K562 (cell line): ENCODE data around the gene VSTM1. TPM values are rescaled to one million over a fixed set of nuclear protein-coding genes. Genes with fewer than 3 reads are reported as not detected.

Source experiments
- ADNP ChIP-seq: fragments of 200-800 bp; sonication (Bioruptor generic); IDR thresholded peaks from 2 replicates; pipeline ENCODE4 v1.6.1; 2016; ENCODE audit warnings: missing genetic modification characterization, missing compliant biosample characterization
- AFF1 ChIP-seq, 2 experiments: fragments of 450-650 bp; IDR thresholded peaks; 2 replicates each; pipeline ENCODE4 v1.6.1; 2018; ENCODE audit warnings: mild to moderate bottlenecking in 2 of 2, low read depth in 1 of 2; ENCODE audit not compliant: partially characterized antibody in 2 of 2
- BACH1 ChIP-seq: fragments of 200-800 bp; sonication (Bioruptor generic); IDR thresholded peaks from 2 replicates; pipeline ENCODE4 v1.6.1; 2016; ENCODE audit warnings: missing genetic modification characterization, missing compliant biosample characterization
- CCAR2 ChIP-seq: fragments of 200-400 bp; formaldehyde crosslinking; IDR thresholded peaks from 2 replicates; pipeline ENCODE4 v1.6.1; 2017; ENCODE audit warnings: mild to moderate bottlenecking, low read depth, low read length
- CREM ChIP-seq: IDR thresholded peaks from 2 replicates; pipeline ENCODE4 v1.6.1; 2014; ENCODE audit warnings: antibody characterized with exemption, low read depth
- DNMT1 ChIP-seq: fragments of 450-650 bp; IDR thresholded peaks from 2 replicates; pipeline ENCODE4 v1.6.1; 2016; ENCODE audit warnings: antibody characterized with exemption, mild to moderate bottlenecking
- JUNB ChIP-seq: fragments of 450-650 bp; formaldehyde crosslinking; conservative IDR thresholded peaks from 2 replicates; pipeline ENCODE4 v1.4.0; 2020; ENCODE audit warnings: mild to moderate bottlenecking
- MAFK ChIP-seq: IDR thresholded peaks from 2 replicates; pipeline ENCODE4 v1.6.1; 2011; ENCODE audit warnings: low read length, improper control_type of control experiment
- MCM2 ChIP-seq: fragments of 450-650 bp; IDR thresholded peaks from 2 replicates; pipeline ENCODE4 v1.6.1; 2017; ENCODE audit warnings: low read depth, mild to moderate bottlenecking
- NELFE ChIP-seq: IDR thresholded peaks from 2 replicates; pipeline ENCODE4 v1.6.1; 2011; ENCODE audit warnings: mild to moderate bottlenecking; ENCODE audit not compliant: insufficient read depth, insufficient read length
- NEUROD1 ChIP-seq: fragments of 150-350 bp; IDR thresholded peaks from 2 replicates; pipeline ENCODE4 v1.6.1; 2014; ENCODE audit warnings: borderline replicate concordance, low read length, low read depth; ENCODE audit not compliant: partially characterized antibody
- NR2F6 ChIP-seq: fragments of 450-650 bp; formaldehyde crosslinking; IDR thresholded peaks from 2 replicates; pipeline ENCODE4 v1.4.0; 2020; ENCODE audit warnings: mild to moderate bottlenecking
- STAT5B ChIP-seq: fragments of 250-450 bp; sonication (Bioruptor Pico); IDR thresholded peaks from 2 replicates; pipeline ENCODE4 v1.8.0; 2021; ENCODE audit warnings: mild to moderate bottlenecking, inconsistent platforms
- TBP ChIP-seq: optimal IDR thresholded peaks from 2 replicates; pipeline ENCODE3; 2011; ENCODE audit warnings: low read depth, low read length, improper control_type of control experiment
- USF1 ChIP-seq: sonication (generic); formaldehyde crosslinking; IDR thresholded peaks from 2 replicates; pipeline ENCODE4 v1.9.0; 2022; ENCODE audit warnings: mild to moderate bottlenecking, missing genetic modification reagents
- ZNF584 ChIP-seq: fragments of 200-800 bp; sonication (Bioruptor generic); IDR thresholded peaks from 2 replicates; pipeline ENCODE4 v1.6.1; 2016; ENCODE audit warnings: low read depth, mild to moderate bottlenecking, missing genetic modification characterization, missing compliant biosample characterization
- ZZZ3 ChIP-seq: fragments of 450-650 bp; IDR thresholded peaks from 2 replicates; pipeline ENCODE4 v1.6.1; 2016; ENCODE audit warnings: antibody characterized with exemption, mild to moderate bottlenecking, moderate library complexity
- polyA plus RNA-seq, 8 experiments: library from polyadenylated mRNA; depleted of rRNA in 4 of 8; stranded (reverse) in 5 of 8; unstranded in 3 of 8; fragments of >200 nt; fragmentation: Nextera tagmentation in 2 of 8; fragmentation: Illumina TruSeq in 1 of 8; extraction: Ambion mirVana in 2 of 8; extraction: Trizol in 1 of 8; gene quantifications; 2 replicates each; pipeline versions ENCODE4 v1.2.1 to v1.2.3, GENCODE V29; 2011 to 2014; ENCODE audit warnings: inconsistent platforms in 1 of 8, missing spikeins in 1 of 8
- total RNA-seq, 7 experiments: library from RNA; depleted of rRNA in 6 of 7; stranded (reverse); fragments of >200 nt in 6 of 7; fragmentation: Illumina TruSeq in 2 of 7; extraction: Trizol in 2 of 7; gene quantifications; 2 replicates each; pipeline versions ENCODE4 v1.2.1 to v1.2.3, GENCODE V29; 2011 to 2021; ENCODE audit warnings: low replicate concordance in 1 of 7

Gene VSTM1
- total and polyA plus RNA-seq, 9 of the 15 experiments (the other 6 are each of a cell fraction or from before 2014, with no cell fraction given), result not detected

DNA sequence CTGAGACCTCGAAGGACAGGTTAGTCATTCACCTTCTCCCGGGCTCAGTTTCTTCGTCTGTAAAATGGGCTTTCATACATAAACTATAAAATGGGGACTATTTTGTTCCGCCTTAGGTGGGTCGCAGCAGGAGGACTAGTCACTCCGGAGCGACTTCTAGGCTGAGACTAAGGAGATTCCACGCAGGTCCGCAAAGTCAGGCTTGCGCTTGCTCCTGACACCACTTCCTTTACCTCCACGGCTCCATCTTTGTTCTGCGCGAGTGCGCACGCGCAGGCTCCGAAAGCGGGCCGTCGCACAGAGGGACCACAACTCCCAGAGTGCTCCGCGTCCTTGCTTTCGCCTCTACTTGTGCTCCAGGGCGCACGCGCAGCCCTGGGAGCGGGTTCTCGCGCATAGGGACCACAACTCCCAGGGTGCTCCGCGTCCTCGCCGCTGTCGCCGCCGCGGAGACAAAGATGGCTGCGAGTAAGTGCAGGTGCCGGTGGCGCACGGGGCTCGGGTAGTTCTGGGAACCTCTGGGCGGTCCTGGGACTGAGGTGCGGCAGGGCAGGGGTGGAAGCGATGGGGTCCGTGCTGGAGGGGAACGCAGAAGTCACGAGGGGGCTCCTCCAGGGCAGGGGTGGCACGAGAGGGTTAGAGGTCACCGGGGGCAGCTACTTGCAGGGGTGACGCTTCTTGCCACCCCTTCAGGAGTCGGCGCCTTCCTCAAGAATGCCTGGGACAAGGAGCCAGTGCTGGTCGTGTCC lies 38.9 kb upstream of the VSTM1 start, which contains the start of gene NDUFA3 (continued):
- TF ChIP-seq NR2F6 (no peak), ADNP (tag) (peak; percentile 100), TBP (peak; percentile 80), BACH1 (tag) (no peak), NELFE (no peak), JUNB (CRISPR knock-in tag) (no peak), ZZZ3 (no peak), MAFK (peak; percentile 4; the same call in 1 of the 2 replicates), MCM2 (no peak), CCAR2 (no peak), DNMT1 (no peak), STAT5B (CRISPR knock-in tag) (no peak), ZNF584 (CRISPR knock-in tag) (no peak), AFF1 (IDR thresholded peaks at IDR 0.05; ENCODE audit: low read depth in 1 of 2, partially characterized antibody in 2 of 2) (peak in 1 of 2 experiments; percentile 94), NEUROD1 (no peak), CREM (peak; percentile 95), USF1 (no peak)
